Esophagus muscularis mucosa (tissue), 4 donors: Measurements from ENCODE around the gene EGR4. TPM values are rescaled to one million over a fixed set of nuclear protein-coding genes. Genes with fewer than 3 reads are reported as not detected.

ENCODE experiments used
- DNase-seq: peaks from one replicate; pipeline ENCODE4 v3.0.0-alpha.2; 2017; ENCODE audit errors: extremely low spot score
- H3K27ac ChIP-seq, 4 donors: fragments of 200-600 bp; sonication (generic); replicated peaks in 1 of 4; 1 replicate in 3 of 4; 2 replicates in 1 of 4; pipeline ENCODE4 v1.5.1; 2016 to 2019; ENCODE audit warnings: mild to moderate bottlenecking in 1 of 4
- H3K27me3 ChIP-seq, 4 donors: fragments of 200-600 bp; sonication (generic); one replicate each; pipeline versions ENCODE4 v1.5.1 to v1.6.0; 2016 to 2019
- H3K36me3 ChIP-seq, 4 donors: fragments of 200-600 bp; sonication (generic); one replicate each; pipeline ENCODE4 v1.5.1; 2016 to 2019
- H3K4me1 ChIP-seq, 4 donors: fragments of 200-600 bp; sonication (generic); one replicate each; pipeline ENCODE4 v1.5.1; 2016 to 2019
- H3K4me3 ChIP-seq, 4 donors: fragments of 200-600 bp; sonication (generic); 1 replicate in 2 of 4; 2 replicates in 2 of 4; pipeline ENCODE4 v1.5.1; 2016 to 2019; ENCODE audit warnings: mild to moderate bottlenecking in 4 of 4, moderate library complexity in 1 of 4
- H3K9me3 ChIP-seq, 4 donors: fragments of 200-600 bp; sonication (generic); 1 replicate in 3 of 4; 2 replicates in 1 of 4; pipeline ENCODE4 v1.5.1; 2016 to 2019
- CTCF ChIP-seq, 3 experiments: fragments of 200-600 bp in 2 of 3; fragments of 450-650 bp in 1 of 3; sonication (generic) in 2 of 3; IDR thresholded peaks; one replicate each; pipeline ENCODE4 v1.5.1; 2017 to 2019; ENCODE audit warnings: antibody characterized with exemption in 3 of 3, mild to moderate bottlenecking in 2 of 3, moderate library complexity in 1 of 3
- EP300 ChIP-seq: sonication (generic); formaldehyde crosslinking; IDR thresholded peaks from one replicate; pipeline ENCODE4 v1.6.1; 2017; ENCODE audit warnings: antibody characterized with exemption
- POLR2A ChIP-seq: fragments of 450-650 bp; IDR thresholded peaks from one replicate; pipeline ENCODE4 v1.6.1; 2017; ENCODE audit warnings: antibody characterized with exemption, moderate library complexity, mild to moderate bottlenecking, low read depth
- POLR2AphosphoS5 ChIP-seq, 2 donors: sonication (generic); formaldehyde crosslinking; IDR thresholded peaks; one replicate each; pipeline ENCODE4 v1.6.1; 2017; ENCODE audit warnings: antibody characterized with exemption in 2 of 2
- WGBS: methylation state at CpG from one replicate; pipeline ENCODE4 v1.1.5; 2018; 5-methylcytosine and 5-hydroxymethylcytosine counted together
- intact Hi-C: fragments of 100-400 bp; cut with DNase I; formaldehyde crosslinking; loops from one replicate; pipeline ENCODE4 v1.15.1; 2023
- total RNA-seq, 4 donors: library from RNA; depleted of rRNA; stranded (reverse); fragments of >200 nt; gene quantifications; one replicate each; pipeline versions ENCODE4 v1.1.0 to v1.2.1, GENCODE V29; 2016

The EGR4 gene
- total RNA-seq, 4 donors from 2014 or later, result 0.17 TPM; not detected in 3

GRCh38 chr2:73258913-73259215 is 34.5 kb downstream of the EGR4 start:
- TF ChIP-seq CTCF (IDR thresholded peaks at IDR 0.05) (no peak), POLR2AphosphoS5 (IDR thresholded peaks at IDR 0.05) (no peak), POLR2A (no peak), EP300 (no peak)
- H3K36me3 ChIP-seq, result peaks cover 0 to 26% (median 16%) of the 10 kb centered on the region in 4 donors
- H3K9me3 ChIP-seq, result no peaks in the 10 kb centered on the region
- WGBS, result 88% methylated on average over 5 of the region's 9 CpGs
- H3K4me3 ChIP-seq, result no peak overlapping the region
- H3K27me3 ChIP-seq, result no peaks in the 10 kb centered on the region
- DNase-seq, result no peak
- peaks cover 0 to 2% (median 0%) of the 10 kb centered on the region in 4 donors for H3K4me1 ChIP-seq
- no peak overlapping the region for H3K27ac ChIP-seq
- intact Hi-C loops, result no loop called here

GRCh38 chr2:73258186-73258912 is 35.0 kb downstream of the EGR4 start:
- intact Hi-C loops, result no loop called here
- 100% methylated on average over 3 of the region's 8 CpGs for WGBS
- TF ChIP-seq POLR2AphosphoS5 (IDR thresholded peaks at IDR 0.05), result no peak
- TF ChIP-seq CTCF (IDR thresholded peaks at IDR 0.05), result no peak
- TF ChIP-seq POLR2A, result no peak
- no peak for TF ChIP-seq EP300
- no peaks in the 10 kb centered on the region for H3K9me3 ChIP-seq
- peaks cover 0 to 2% (median 0%) of the 10 kb centered on the region in 4 donors for H3K4me1 ChIP-seq
- peaks cover 3 to 28% (median 21%) of the 10 kb centered on the region in 4 donors for H3K36me3 ChIP-seq
- no peak overlapping the region for H3K27ac ChIP-seq
- no peak for DNase-seq
- H3K4me3 ChIP-seq, result no peak overlapping the region
- H3K27me3 ChIP-seq, result no peaks in the 10 kb centered on the region

GRCh38 chr2:73257425-73258125 is 35.8 kb downstream of the EGR4 start:
- intact Hi-C loops, result no loop called here
- no peak overlapping the region for H3K4me3 ChIP-seq
- TF ChIP-seq EP300 (no peak), CTCF (IDR thresholded peaks at IDR 0.05) (no peak), POLR2A (no peak), POLR2AphosphoS5 (IDR thresholded peaks at IDR 0.05) (no peak)
- no peak overlapping the region for H3K27ac ChIP-seq
- H3K9me3 ChIP-seq, result no peaks in the 10 kb centered on the region
- peaks cover 0 to 2% (median 0%) of the 10 kb centered on the region in 4 donors for H3K4me1 ChIP-seq
- WGBS, result 74% methylated on average over 10 of the region's 10 CpGs
- DNase-seq, result no peak
- no peaks in the 10 kb centered on the region for H3K27me3 ChIP-seq
- H3K36me3 ChIP-seq, result peaks cover 10 to 34% (median 29%) of the 10 kb centered on the region in 4 donors

- H3K27ac ChIP-seq, result no peak overlapping the region
- DNase-seq, result no peak
- WGBS, result 91% methylated on average over 2 of the region's 2 CpGs
- no peaks in the 10 kb centered on the region for H3K27me3 ChIP-seq
- H3K4me3 ChIP-seq, result no peak overlapping the region
- TF ChIP-seq POLR2A (no peak), CTCF (IDR thresholded peaks at IDR 0.05) (no peak), POLR2AphosphoS5 (IDR thresholded peaks at IDR 0.05) (no peak), EP300 (no peak)
- H3K4me1 ChIP-seq, result peaks cover 0 to 2% (median 0%) of the 10 kb centered on the region in 4 donors
- H3K9me3 ChIP-seq, result no peaks in the 10 kb centered on the region
- intact Hi-C loops, result no loop called here
- peaks cover 15 to 39% (median 34%) of the 10 kb centered on the region in 4 donors for H3K36me3 ChIP-seq
Measured at GRCh38 chr2:73257021-73257420, 36.3 kb downstream of the EGR4 start.
